SK-N-SH treated with all-trans-retinoic acid at 6 μM for 48 hours (cell line): ENCODE results near the gene WIPF1.

Source experiments
- TCF4 ChIP-seq: fragments of 250-450 bp; sonication (Bioruptor Pico); IDR thresholded peaks from 2 replicates; pipeline ENCODE4 v1.8.0; 2021; ENCODE audit warnings: mild to moderate bottlenecking, moderate library complexity, borderline replicate concordance
- ZFP3 ChIP-seq: fragments of 250-450 bp; sonication (Bioruptor Pico); IDR thresholded peaks from 2 replicates; pipeline ENCODE4 v1.5.0; 2020; ENCODE audit warnings: mild to moderate bottlenecking, moderate library complexity

- TF ChIP-seq TCF4 (CRISPR knock-in tag): no peak
- TF ChIP-seq ZFP3: no peak
Measured at GRCh38 chr2:174510583-174511189, 86.9 kb downstream of the WIPF1 start.
